ENCODE data around the gene ACCS.

ACCS gene

DNA sequence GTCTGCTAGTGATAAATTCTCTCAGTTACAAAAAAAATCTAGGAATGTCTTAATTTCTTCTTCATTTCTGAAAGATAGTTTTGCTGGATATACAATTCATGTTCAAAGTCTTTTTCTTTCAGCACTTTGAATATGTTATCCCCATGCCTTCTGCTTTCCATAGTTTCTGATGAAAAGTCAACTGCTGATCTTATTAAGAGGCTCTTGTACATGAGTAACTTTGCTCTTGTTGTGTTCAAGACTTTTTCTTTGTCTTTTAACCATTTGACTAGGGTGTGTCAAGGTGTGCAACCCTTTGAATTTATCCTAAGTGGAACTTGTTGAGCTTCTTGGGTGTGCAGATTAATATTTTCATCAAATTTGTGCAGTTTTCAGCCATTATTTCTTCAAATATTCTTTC, 40.3 kb upstream of the ACCS start:
- TF ChIP-seq, protein P1, sequence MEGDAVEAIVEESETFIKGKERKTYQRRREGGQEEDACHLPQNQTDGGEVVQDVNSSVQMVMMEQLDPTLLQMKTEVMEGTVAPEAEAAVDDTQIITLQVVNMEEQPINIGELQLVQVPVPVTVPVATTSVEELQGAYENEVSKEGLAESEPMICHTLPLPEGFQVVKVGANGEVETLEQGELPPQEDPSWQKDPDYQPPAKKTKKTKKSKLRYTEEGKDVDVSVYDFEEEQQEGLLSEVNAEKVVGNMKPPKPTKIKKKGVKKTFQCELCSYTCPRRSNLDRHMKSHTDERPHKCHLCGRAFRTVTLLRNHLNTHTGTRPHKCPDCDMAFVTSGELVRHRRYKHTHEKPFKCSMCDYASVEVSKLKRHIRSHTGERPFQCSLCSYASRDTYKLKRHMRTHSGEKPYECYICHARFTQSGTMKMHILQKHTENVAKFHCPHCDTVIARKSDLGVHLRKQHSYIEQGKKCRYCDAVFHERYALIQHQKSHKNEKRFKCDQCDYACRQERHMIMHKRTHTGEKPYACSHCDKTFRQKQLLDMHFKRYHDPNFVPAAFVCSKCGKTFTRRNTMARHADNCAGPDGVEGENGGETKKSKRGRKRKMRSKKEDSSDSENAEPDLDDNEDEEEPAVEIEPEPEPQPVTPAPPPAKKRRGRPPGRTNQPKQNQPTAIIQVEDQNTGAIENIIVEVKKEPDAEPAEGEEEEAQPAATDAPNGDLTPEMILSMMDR (conservative IDR thresholded peaks at IDR 0.05): no peak

GRCh38 chr11:44028401-44028800, 37.7 kb upstream of the ACCS start:
- TF ChIP-seq, protein P1 (conservative IDR thresholded peaks at IDR 0.05): no peak
- H3K27ac ChIP-seq: no peak overlapping the region

More for the DNA sequence above, 40.3 kb upstream of the ACCS start:
- H3K27ac ChIP-seq: no peak overlapping the region

DNA sequence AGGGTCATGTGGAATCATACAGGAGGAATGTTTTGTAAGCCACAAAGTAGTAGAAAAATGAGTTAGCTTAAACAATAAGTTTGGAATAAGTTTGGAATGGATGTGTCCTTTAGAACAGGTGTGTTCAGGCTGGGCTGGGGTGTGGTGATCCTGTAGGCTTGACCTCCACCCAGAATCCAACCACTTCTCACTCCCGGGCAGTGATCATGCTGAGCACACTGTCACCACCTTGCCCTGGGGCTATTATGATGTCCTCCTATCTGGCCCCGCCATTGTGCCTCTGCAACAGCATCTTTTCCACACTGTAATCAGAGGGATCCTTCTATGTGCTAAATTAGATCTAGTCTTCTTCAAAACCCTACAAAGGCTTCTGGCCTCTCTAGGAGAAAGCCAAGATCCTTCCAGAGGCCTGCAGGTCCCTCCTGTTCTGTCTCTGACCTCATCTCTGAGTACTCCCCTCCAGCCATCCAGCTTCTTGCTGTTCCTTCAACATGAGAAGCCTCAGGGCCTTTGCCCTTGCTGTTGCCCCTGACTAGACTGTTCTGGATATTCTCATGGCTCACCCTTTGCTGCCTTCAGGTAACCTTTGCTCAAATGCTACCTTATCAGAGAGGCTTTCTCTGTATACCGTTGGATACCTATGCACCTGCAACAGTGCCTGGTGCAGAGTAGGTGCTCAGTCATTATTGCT, 37.1 kb upstream of the ACCS start:
- no peak overlapping the region for H3K27ac ChIP-seq
- TF ChIP-seq, protein P1 (conservative IDR thresholded peaks at IDR 0.05): no peak

DNA sequence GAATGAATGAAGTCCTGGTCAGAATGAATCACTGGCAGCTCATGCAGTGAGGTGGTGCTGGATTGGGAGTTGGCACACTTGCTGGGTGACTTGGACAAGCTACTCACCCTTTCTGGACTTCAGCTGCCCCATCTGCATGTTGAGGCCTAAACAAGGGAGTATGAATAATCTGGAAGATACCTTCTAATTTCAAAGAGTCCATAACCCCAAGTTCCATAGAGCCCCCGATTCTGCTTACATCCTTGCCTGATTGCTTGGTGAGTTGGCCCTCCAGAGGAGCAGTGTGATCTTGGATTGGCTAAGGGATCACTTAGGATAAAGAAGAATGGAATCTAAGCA, 36.6 kb upstream of the ACCS start:
- TF ChIP-seq, protein P1 (conservative IDR thresholded peaks at IDR 0.05): no peak
- no peak overlapping the region for H3K27ac ChIP-seq

DNA sequence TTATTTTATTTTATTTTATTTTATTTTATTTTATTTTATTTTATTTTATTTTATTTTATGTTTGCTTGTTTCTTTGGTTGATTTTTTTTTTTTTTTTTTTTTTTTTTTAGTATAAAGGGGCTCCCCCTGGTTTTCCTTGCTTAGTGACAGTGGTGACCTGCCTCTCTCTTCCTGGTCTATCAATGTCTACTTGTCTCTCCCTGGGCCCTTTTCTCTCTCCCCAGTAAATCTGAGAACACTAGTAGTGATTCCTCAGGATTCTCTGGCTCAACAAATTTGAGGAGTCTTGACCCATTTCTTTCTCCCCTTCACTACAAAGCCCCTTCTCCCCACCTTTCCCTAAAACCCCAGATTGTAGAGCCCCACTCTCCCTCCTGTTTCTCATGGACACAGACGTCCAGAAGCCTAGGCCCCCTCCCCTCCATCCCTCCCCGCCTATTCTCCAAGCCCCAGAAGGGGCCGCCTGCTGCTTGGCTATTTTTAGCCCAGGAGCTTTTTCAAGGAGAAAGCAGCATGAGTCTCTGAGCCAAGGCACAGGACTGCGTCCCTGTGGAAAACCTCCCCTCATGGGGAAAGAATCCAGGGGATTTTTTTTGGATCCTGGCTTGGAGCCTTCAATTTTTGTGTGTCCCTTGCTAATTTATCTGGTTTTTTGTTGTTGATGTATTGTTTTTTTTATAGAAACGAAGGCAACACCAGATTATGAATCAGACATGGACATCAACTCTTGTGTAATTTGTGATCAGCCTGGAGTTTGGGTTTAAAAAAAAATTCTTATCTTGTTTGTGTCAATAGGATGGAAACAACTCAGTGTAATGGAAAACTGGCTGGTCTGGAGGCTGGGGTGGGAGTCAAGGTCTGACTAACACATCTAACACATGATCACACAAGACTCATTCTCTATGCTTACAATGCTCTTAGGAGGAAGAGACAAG, 35.8 kb upstream of the ACCS start:
- no peak overlapping the region for H3K27ac ChIP-seq
- TF ChIP-seq, protein P1 (conservative IDR thresholded peaks at IDR 0.05): no peak

DNA sequence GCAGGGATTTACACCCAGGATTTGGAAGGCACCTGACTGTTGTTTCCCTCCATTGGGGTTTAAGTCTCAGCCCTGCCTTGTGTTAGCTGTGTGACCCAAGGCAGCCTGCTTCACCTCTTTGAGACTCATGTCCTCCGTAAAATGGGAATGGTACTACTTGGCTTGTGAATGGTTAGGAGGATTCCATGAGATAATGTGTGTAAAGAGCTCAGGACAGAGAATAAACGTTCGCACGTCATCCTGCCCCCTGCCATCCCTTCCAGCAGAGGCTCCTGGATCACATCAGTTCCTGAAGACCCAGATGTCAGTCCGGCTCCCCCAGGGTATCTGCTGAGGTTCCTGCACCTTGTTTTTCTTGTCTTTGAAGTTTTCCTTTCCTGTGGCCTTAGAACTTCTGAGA, 35.1 kb upstream of the ACCS start:
- no peak overlapping the region for H3K27ac ChIP-seq
- TF ChIP-seq, protein P1 (conservative IDR thresholded peaks at IDR 0.05): no peak

GRCh38 chr11:44031549-44031948, 34.5 kb upstream of the ACCS start:
- TF ChIP-seq, protein P1 (conservative IDR thresholded peaks at IDR 0.05): no peak
- H3K27ac ChIP-seq: no peak overlapping the region

Data from VCaP (cell line).